Hypothalamus (tissue), 51 donors: ENCODE measurements around the gene ULK4.

ENCODE experiments used
- DNase-seq, 51 donors: peaks; one replicate each; lab custom pipeline; 2025; lab: John Stamatoyannopoulos, UW

The ULK4 gene

DNA sequence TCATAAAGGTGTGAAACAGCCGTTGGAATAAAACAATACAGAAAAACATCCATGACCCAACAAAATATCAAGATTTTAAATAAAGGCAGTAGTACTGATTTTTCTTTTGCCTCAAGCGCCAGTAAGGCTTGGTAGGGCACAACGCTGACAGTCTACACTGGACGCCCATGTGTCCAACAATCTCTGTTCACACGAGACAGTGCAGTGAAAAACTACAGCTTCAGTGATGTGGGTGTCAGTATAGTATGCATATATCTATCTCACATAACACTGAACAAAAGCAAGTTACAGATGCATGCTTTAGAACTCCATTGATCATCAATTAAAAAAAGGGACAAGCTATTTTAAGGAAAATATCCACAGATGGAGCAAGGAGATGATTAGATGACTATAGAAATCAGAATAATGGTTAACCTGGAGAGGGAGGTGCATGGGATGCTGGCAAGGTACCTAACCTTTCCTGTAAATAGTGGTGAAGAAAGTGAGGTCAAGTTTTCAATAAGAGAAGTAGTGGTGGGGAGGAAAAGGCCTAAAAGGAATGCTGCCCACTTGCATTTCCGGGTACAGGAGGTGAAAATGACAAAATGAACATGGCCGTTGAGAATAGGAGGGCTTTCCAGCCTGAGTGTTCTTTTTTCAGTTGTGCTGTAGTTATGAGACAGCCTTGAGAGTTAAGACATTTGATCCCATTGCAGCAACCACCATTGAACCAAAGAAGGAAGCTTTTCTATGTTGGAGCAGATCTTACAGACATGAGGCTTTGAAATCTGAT is 719.9 kb downstream of the ULK4 start:
- no peak for DNase-seq

DNA sequence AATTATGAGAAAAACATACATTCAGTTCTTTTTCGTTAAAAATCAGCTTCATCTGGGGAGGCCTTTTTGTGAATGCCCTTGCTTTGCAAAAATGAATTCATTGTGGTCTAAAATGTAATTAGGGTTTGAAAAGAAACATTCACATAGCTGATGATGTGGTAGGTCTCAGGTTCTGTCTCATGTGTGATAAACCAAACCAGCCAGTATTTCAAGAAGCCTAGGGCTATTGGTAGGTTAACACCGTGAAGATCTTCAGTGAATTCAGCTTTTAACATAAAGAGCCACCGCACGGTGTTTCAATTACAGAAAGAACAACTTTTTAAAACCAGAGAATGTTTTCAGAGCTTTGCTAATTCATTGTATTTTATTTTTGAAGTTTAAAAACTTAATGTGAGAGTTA is 720.7 kb downstream of the ULK4 start:
- no peak for DNase-seq

DNA sequence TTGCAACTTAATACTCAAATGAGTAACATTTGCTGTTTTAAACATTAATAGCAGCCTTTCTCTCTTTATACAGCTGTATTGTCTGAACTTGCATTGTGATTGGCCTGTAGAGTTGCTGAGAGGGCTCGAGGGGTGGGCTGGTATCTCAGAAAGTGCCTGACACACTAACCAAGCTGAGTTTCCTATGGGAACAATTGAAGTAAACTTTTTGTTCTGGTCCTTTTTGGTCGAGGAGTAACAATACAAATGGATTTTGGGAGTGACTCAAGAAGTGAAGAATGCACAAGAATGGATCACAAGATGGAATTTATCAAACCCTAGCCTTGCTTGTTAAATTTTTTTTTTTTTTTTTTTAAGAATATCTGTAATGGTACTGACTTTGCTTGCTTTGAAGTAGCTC is 722.3 kb downstream of the ULK4 start:
- no peak for DNase-seq

GRCh38 chr3:41237907-41238306 is 724.0 kb downstream of the ULK4 start:
- no peak for DNase-seq

- DNase-seq = no peak
Measured at GRCh38 chr3:41236228-41236627, 725.7 kb downstream of the ULK4 start.

GRCh38 chr3:41234823-41235721 is 726.8 kb downstream of the ULK4 start:
- DNase-seq = no peak

- no peak for DNase-seq
Measured at GRCh38 chr3:41224120-41224806, 737.6 kb downstream of the ULK4 start.

- DNase-seq = no peak
Measured at GRCh38 chr3:41223691-41224090, 738.2 kb downstream of the ULK4 start.

- DNase-seq = no peak
Measured at GRCh38 chr3:41223078-41223477, 738.8 kb downstream of the ULK4 start.

DNA sequence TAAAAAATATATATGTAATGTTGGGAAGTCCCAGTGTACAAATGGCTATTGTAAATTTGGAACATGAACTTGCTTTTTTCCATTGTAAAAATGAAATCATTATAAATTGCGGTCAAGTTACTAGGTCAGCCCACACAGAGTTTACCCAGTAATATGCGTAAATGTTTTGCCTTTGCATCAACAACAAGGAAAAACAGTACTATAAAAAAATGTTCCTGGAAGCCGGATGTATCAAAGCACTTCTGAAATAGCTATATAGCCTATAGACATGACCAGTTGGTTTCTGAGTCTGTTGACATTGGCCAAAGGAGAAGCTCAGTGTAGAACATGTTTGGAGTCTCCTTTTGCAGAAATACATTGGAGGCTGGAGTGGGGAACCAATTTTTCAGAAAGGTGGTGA is 739.4 kb downstream of the ULK4 start:
- no peak for DNase-seq

DNA sequence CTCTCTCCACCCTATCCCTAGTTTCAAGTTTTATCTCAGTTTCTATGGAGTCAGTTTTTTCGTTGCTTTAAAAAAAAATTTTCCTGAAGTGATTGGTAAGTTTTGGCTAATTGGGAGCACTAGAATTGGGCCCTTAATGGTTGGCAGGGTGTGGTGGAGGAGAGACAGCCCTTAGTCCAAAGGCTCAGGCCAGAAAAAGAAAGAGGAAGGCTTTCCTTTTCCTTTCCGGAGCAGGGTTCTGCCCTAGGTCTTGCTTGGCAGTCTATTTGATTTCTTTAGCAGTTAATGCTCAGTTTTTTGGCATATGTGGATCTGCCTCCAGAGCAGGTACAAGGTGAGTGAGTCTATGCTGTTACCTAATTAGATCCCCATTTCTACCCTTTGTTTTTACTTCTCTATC is 739.9 kb downstream of the ULK4 start:
- no peak for DNase-seq

DNA sequence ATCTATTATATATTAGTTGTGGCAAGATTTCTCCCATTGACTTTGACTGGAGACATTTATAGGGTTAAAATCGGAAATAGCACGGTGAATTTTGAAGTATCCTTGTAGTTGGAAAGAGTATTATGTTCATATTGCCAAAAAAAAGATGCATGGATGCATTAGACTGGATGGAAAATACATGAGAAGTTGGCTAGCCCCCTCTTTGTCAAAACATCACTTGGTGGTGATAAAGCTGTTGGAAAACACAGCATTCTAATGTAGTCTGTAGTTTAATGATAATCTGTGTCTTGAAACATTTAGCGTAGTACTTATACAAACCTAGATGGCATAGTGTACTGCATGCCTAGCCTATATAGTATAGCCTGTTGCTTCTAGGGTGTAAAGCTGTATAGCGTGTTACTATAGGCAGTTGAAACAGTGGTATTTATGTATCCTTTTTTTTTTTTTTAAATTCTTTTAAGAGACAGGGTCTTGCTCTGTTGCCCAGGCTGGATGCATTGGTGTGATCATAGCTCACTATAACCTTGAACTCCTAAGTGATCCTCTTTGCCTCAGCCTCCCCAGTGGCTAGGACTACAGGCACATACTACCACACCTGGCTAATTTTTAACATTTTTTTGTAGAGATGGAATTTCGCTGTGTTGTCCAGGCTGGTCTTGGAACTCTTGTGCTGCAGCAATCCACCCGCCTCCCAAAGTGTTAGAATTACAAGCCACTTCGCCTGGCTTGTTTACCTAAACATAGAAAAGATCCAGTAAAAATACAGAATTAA is 740.8 kb downstream of the ULK4 start:
- no peak for DNase-seq

- no peak for DNase-seq
Measured at GRCh38 chr3:41219424-41219823, 742.5 kb downstream of the ULK4 start.

GRCh38 chr3:41216993-41217392 is 744.9 kb downstream of the ULK4 start:
- no peak for DNase-seq

DNA sequence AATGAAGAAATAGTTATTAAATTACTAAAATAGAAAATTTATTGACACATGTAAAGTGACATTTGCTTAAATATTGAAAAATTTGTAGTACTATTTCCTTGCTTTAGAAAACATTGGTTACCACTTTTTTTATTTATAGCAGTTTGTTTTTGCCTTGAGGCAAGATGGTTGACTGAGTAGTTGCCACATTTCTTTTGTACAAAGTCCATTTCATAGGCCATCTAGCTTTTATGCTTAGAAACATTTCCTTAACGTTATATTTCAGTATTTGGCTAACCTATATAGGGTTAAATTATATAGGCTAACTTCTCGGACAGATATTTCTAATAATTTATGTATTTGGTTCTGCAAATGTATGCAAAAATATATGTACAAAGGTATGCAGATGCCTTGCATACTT is 745.5 kb downstream of the ULK4 start:
- DNase-seq = no peak

DNA sequence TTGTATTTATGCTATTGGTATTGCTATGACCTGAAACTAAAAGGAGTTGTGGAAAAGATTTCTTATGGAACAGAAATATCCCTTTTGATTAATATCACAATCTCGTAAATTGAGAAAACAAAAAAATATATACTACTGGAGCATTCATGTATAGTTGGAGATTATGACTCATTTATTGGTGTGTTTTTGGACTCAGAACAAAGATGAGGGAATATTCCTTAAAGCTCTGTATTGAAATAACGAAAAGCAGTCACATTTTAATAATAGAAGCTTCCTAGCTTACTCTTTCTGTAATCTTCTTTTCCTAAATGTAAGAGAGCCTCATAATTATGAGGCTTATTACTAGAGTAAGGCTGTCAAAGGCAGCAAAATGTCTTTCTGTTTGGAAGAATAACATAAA is 748.3 kb downstream of the ULK4 start:
- DNase-seq = no peak

- no peak for DNase-seq
Measured at GRCh38 chr3:41212088-41212487, 749.8 kb downstream of the ULK4 start.

GRCh38 chr3:41210966-41211365 is 750.9 kb downstream of the ULK4 start:
- DNase-seq = no peak

GRCh38 chr3:41209646-41210045 is 752.3 kb downstream of the ULK4 start:
- no peak for DNase-seq

DNA sequence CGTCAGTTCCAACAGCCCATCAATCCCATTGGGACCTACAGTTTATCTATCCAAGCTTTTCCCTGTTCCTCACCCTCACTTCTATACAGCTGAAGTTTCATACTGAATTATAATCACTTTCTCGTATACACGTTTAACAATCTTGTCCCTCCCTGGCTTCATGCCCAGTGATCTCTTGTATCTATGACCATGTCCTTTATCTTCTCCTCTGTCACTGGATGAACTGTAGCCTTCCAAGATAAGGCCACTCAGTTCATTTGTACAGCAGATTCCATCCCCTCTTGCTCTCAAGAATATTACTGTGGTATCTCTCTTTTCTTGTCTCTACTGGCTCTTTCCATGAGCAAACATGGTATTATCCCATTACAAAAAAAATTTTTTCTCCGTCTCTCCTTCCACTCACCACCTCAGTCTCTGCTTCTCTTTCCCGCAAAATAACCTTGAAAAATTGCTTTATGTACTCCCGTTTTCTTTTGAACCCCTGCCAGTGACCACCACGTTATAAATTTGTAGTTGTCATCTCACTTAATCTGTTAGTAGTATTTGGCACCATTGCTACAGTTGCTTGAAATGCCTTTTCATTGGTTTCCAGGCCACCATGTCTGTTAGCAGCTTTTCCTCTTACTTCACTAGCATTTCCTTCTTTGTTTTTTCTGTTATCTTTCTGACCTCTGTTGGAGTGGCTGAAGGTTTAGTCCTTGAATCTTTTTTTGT is 753.2 kb downstream of the ULK4 start:
- no peak for DNase-seq
